RWPE1 (cell line): Measurements from ENCODE around the gene MYH7B.

Source experiments
- CTCF ChIA-PET: fragments of 350-600 bp; sonication (Branson Sonifier 250); formaldehyde crosslinking; extraction: SDS; loops from one replicate; lab custom pipeline; 2021; lab: Yijun Ruan, JAX
- POLR2A ChIA-PET: fragments of 400-600 bp; formaldehyde crosslinking; extraction: SDS; loops from one replicate; lab custom pipeline; 2020; ENCODE audit warnings: antibody characterized with exemption; ENCODE audit not compliant: low non-redundant PET; lab: Yijun Ruan, JAX
- DNase-seq: peaks from one replicate; pipeline ENCODE4 v3.0.0; 2012; ENCODE audit warnings: low spot score
- H3K27ac ChIP-seq: fragments of 450-650 bp; 2 replicates; pipeline ENCODE4 v1.5.1; 2017
- CTCF ChIP-seq: fragments of 450-650 bp; conservative IDR thresholded peaks from 2 replicates; pipeline ENCODE4 v1.5.1; 2017; ENCODE audit warnings: low read depth, mild to moderate bottlenecking

The MYH7B gene

GRCh38 chr20:34955231-34956040 lies at the start of gene MYH7B, which contains the start of gene GSS:
Gene MYH7B (plus strand): TSS chr20:34955868. CDS start chr20:34978006, 22,138 bp downstream.
Gene GSS (minus strand): TSS chr20:34955806. CDS start chr20:34951852, 3,954 bp downstream.
- ChIA-PET CTCF (interaction anchor here (0.6 to 4.8 kb wide), 11 partner anchors 13 to 120 kb away, joined by 3 to 57 read pairs (median 3); partner anchors contain the start of genes ACSS2 and GGT7), POLR2A (interaction anchor here (0.8 to 1.9 kb wide), 3 partner anchors 10 to 81 kb away, joined by 3 to 13 read pairs (median 5); partner anchors contain the start of gene ACSS2)
- TF ChIP-seq CTCF = peak; percentile 82

DNA sequence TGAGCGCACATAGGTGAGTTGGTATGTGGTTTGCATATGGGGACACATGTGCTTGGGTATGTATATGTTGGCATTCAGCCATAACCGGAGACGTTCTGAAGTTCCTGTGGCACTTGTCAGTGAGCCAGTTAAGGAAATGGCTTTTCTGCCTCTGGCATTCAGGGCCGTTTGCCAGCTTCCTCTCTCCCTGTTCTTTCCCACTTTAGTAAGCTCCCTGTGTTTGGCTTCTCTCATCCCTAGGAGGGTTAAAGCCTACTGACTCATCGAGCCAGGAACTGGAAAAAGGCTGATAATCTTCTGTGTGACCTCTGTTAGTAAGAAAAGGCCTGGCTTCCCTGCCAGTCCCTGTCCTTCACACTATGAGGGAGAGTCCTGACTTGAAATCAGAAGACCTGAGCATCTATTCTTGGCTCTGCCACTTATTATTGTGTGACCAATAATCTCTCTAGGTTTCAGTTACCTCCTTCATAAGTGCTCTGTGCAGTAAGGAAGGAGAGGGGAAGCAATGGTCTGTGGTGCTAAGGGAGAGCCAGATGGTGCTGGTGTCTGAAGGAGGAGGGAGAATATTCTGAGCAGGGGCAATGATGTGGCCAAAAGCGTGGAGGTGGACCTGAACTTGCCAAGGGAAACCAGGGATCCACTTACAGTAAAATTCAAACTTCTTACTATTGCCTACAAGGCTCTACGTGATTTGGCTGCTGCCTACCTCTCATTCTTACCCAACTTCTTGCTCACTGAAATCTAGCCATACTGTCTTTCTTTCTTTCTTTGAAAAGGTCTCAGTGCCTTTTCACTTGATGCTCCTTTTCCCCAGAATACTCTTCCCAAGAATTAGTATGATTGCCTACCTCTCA lies 47.8 kb upstream of the MYH7B start:
- peak; percentile 99 for DNase-seq
- POLR2A ChIA-PET = no interaction called here
- H3K27ac ChIP-seq = peak overlapping the region; percentile 78
- CTCF ChIA-PET = interaction anchor here (0.6 to 1.0 kb wide), 6 partner anchors 20 to 372 kb away, joined by 3 to 9 read pairs (median 4); no protein-coding TSS in a partner anchor
- TF ChIP-seq CTCF = no peak

More at GRCh38 chr20:34955231-34956040, at the start of gene MYH7B, which contains the start of gene GSS:
- peak; percentile 100 for DNase-seq
- H3K27ac ChIP-seq = peak within 1 kb of the TSS; percentile 88

DNA sequence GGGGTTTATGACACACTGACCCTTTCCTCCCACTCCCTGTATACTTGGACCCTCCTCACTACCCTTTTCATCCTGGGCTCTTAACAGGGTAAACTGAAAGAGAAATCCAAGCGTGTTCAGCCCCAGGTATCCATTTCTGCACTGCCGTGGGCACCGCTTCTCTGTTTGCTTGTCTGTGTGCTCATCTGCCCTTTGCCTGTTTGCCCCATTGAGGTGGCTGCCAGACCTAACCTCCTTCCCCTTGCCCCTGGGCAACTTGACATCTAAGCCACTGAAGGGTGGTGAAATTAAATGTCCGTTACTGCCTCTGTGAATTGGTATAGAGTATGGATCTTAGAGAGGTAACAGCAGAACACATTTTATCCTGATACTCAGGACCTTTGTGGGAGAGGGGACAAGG lies 40.5 kb upstream of the MYH7B start:
- TF ChIP-seq CTCF = no peak
- POLR2A ChIA-PET = no interaction called here
- CTCF ChIA-PET = no interaction called here
- DNase-seq = no peak
- H3K27ac ChIP-seq = no peak overlapping the region

GRCh38 chr20:34915749-34916455 lies 39.8 kb upstream of the MYH7B start:
- no peak overlapping the region for H3K27ac ChIP-seq
- no peak for TF ChIP-seq CTCF
- ChIA-PET POLR2A (interaction anchor here (1.0 kb wide), 1 partner anchor 40 kb away, joined by 3 read pairs; no protein-coding TSS in a partner anchor), CTCF (no interaction called here)
- no peak for DNase-seq

GRCh38 chr20:34916774-34917354 lies 38.8 kb upstream of the MYH7B start:
- CTCF ChIA-PET = no interaction called here

More at GRCh38 chr20:34916774-34917354, 38.8 kb upstream of the MYH7B start:
- H3K27ac ChIP-seq = no peak overlapping the region
- POLR2A ChIA-PET = no interaction called here
- TF ChIP-seq CTCF = no peak
- no peak for DNase-seq
